WTC11 (cell line): ENCODE measurements around the gene EPS8L2. TPM values are rescaled to one million over a fixed set of nuclear protein-coding genes. Genes with fewer than 3 reads are reported as not detected.

Source experiments
- ATAC-seq: fragments of 200-7000 bp; cut with Tn5 transposase; 2 replicates; pipeline ENCODE4 v1.10.0; 2021; ENCODE audit warnings: mild to moderate bottlenecking, moderate library complexity
- CTCF ChIA-PET: fragments of 300-600 bp; sonication (Branson Sonifier 250); formaldehyde crosslinking; loops from one replicate; lab custom pipeline; 2021; ENCODE audit warnings: antibody characterized with exemption; lab: Charles Lee
- POLR2A ChIA-PET: fragments of 350-600 bp; sonication (Branson Sonifier 250); formaldehyde crosslinking; loops from one replicate; lab custom pipeline; 2021; ENCODE audit warnings: antibody characterized with exemption; lab: Charles Lee
- DNase-seq: peaks from one replicate; pipeline ENCODE4 v3.0.0; 2021; ENCODE audit warnings: low spot score
- H3K27ac Mint-ChIP-seq: 2 replicates; pipeline ENCODE4 v1.8.0; 2021; ENCODE audit warnings: mixed read lengths
- H3K27me3 Mint-ChIP-seq: 2 replicates; pipeline ENCODE4 v1.8.0; 2021; ENCODE audit warnings: low read depth, mild to moderate bottlenecking, moderate library complexity, mixed read lengths
- H3K36me3 Mint-ChIP-seq: 2 replicates; pipeline ENCODE4 v1.8.0; 2021; ENCODE audit warnings: mixed read lengths
- H3K4me1 Mint-ChIP-seq: 2 replicates; pipeline ENCODE4 v1.8.0; 2022; ENCODE audit warnings: mixed read lengths
- H3K4me3 Mint-ChIP-seq: 2 replicates; pipeline ENCODE4 v1.8.0; 2021; ENCODE audit warnings: mild to moderate bottlenecking, moderate library complexity, mixed read lengths
- H3K9me3 Mint-ChIP-seq: 2 replicates; pipeline ENCODE4 v1.8.0; 2021; ENCODE audit warnings: mixed read lengths
- ELF4 ChIP-seq: sonication (generic); formaldehyde crosslinking; IDR thresholded peaks from 2 replicates; pipeline ENCODE4 v1.8.1; 2022; ENCODE audit warnings: low read depth, mild to moderate bottlenecking, moderate library complexity, missing genetic modification reagents
- EMX1 ChIP-seq: fragments of 250-450 bp; sonication (Bioruptor Pico); IDR thresholded peaks from 2 replicates; pipeline ENCODE4 v1.8.0; 2021; ENCODE audit warnings: mild to moderate bottlenecking
- ESRRA ChIP-seq: sonication (generic); formaldehyde crosslinking; IDR thresholded peaks from 2 replicates; pipeline ENCODE4 v1.8.1; 2022; ENCODE audit warnings: mild to moderate bottlenecking, missing genetic modification reagents, borderline replicate concordance
- FOXP1 ChIP-seq: sonication (generic); formaldehyde crosslinking; IDR thresholded peaks from 2 replicates; pipeline ENCODE4 v1.8.0; 2022; ENCODE audit warnings: missing genetic modification reagents, mild to moderate bottlenecking, moderate library complexity, borderline replicate concordance
- GABPB1 ChIP-seq: sonication (generic); formaldehyde crosslinking; IDR thresholded peaks from 2 replicates; pipeline ENCODE4 v1.8.1; 2023; ENCODE audit warnings: mild to moderate bottlenecking, missing genetic modification reagents
- GTF2I ChIP-seq: fragments of 250-450 bp; sonication (Bioruptor Pico); conservative IDR thresholded peaks from 2 replicates; pipeline ENCODE4 v1.4.0; 2021; ENCODE audit warnings: mild to moderate bottlenecking
- MXD4 ChIP-seq: fragments of 250-450 bp; sonication (Bioruptor Pico); IDR thresholded peaks from 2 replicates; pipeline ENCODE4 v1.8.0; 2021; ENCODE audit warnings: mild to moderate bottlenecking, moderate library complexity, borderline replicate concordance
- NFE2L1 ChIP-seq: sonication (generic); formaldehyde crosslinking; IDR thresholded peaks from 2 replicates; pipeline ENCODE4 v1.8.1; 2023; ENCODE audit warnings: missing genetic modification reagents
- NR1H2 ChIP-seq: sonication (generic); formaldehyde crosslinking; IDR thresholded peaks from 2 replicates; pipeline ENCODE4 v1.9.0; 2021; ENCODE audit warnings: mild to moderate bottlenecking, moderate library complexity, missing genetic modification reagents
- NR3C1 ChIP-seq: sonication (generic); formaldehyde crosslinking; conservative IDR thresholded peaks from 2 replicates; pipeline ENCODE4 v1.8.1; 2023; ENCODE audit warnings: low read depth, mild to moderate bottlenecking, missing genetic modification reagents
- SMAD3 ChIP-seq: sonication (generic); formaldehyde crosslinking; IDR thresholded peaks from 2 replicates; pipeline ENCODE4 v1.8.0; 2022; ENCODE audit warnings: missing genetic modification reagents, mild to moderate bottlenecking, borderline replicate concordance
- SP1 ChIP-seq: sonication (generic); formaldehyde crosslinking; conservative IDR thresholded peaks from 2 replicates; pipeline ENCODE4 v1.8.1; 2022; ENCODE audit warnings: missing genetic modification reagents
- TEAD1 ChIP-seq: sonication (generic); formaldehyde crosslinking; IDR thresholded peaks from 2 replicates; pipeline ENCODE4 v1.8.0; 2022; ENCODE audit warnings: mild to moderate bottlenecking, missing genetic modification reagents
- ZNF121 ChIP-seq: sonication (generic); formaldehyde crosslinking; IDR thresholded peaks from 2 replicates; pipeline ENCODE4 v1.8.0; 2023; ENCODE audit warnings: missing genetic modification reagents
- ZNF138 ChIP-seq: sonication (generic); formaldehyde crosslinking; conservative IDR thresholded peaks from 2 replicates; pipeline ENCODE4 v1.8.1; 2022; ENCODE audit warnings: mild to moderate bottlenecking, moderate library complexity, missing genetic modification reagents
- ZNF219 ChIP-seq: sonication (generic); formaldehyde crosslinking; IDR thresholded peaks from 2 replicates; pipeline ENCODE4 v1.8.0; 2023; ENCODE audit warnings: missing genetic modification reagents, mild to moderate bottlenecking, borderline replicate concordance
- ZNF317 ChIP-seq: sonication (generic); formaldehyde crosslinking; IDR thresholded peaks from 2 replicates; pipeline ENCODE4 v1.8.1; 2023; ENCODE audit warnings: low read depth, mild to moderate bottlenecking, moderate library complexity, missing genetic modification reagents, borderline replicate concordance
- total RNA-seq: library from RNA; stranded (reverse); gene quantifications from 3 replicates; pipeline ENCODE4 v1.2.3, GENCODE V29; 2021
- TF ChIP-seq, protein P1 (sequence below): sonication (generic); formaldehyde crosslinking; IDR thresholded peaks from 2 replicates; pipeline ENCODE4 v1.8.1; 2023; ENCODE audit warnings: mild to moderate bottlenecking, missing genetic modification reagents, borderline replicate concordance
- TF ChIP-seq, protein P2 (sequence below): fragments of 250-450 bp; sonication (Bioruptor Pico); IDR thresholded peaks from 2 replicates; pipeline ENCODE4 v1.9.0; 2021; ENCODE audit warnings: mild to moderate bottlenecking
- TF ChIP-seq, protein P3 (sequence below): sonication (generic); formaldehyde crosslinking; IDR thresholded peaks from 2 replicates; pipeline ENCODE4 v1.8.1; 2023; ENCODE audit warnings: mild to moderate bottlenecking, missing genetic modification reagents, moderate library complexity
- TF ChIP-seq, protein P4 (sequence below): sonication (generic); formaldehyde crosslinking; IDR thresholded peaks from 2 replicates; pipeline ENCODE4 v1.8.1; 2022; ENCODE audit warnings: mild to moderate bottlenecking, moderate library complexity, missing genetic modification reagents
- TF ChIP-seq, protein P5 (sequence below): fragments of 250-450 bp; sonication (Bioruptor Pico); IDR thresholded peaks from 2 replicates; pipeline ENCODE4 v1.8.0; 2021; ENCODE audit warnings: mild to moderate bottlenecking
- TF ChIP-seq, protein P6 (sequence below): sonication (generic); formaldehyde crosslinking; IDR thresholded peaks from 2 replicates; pipeline ENCODE4 v1.8.1; 2022; ENCODE audit warnings: low read depth, missing genetic modification reagents, borderline replicate concordance

The EPS8L2 gene
- total RNA-seq, 1 experiment from 2014 or later = 51.6 TPM

DNA sequence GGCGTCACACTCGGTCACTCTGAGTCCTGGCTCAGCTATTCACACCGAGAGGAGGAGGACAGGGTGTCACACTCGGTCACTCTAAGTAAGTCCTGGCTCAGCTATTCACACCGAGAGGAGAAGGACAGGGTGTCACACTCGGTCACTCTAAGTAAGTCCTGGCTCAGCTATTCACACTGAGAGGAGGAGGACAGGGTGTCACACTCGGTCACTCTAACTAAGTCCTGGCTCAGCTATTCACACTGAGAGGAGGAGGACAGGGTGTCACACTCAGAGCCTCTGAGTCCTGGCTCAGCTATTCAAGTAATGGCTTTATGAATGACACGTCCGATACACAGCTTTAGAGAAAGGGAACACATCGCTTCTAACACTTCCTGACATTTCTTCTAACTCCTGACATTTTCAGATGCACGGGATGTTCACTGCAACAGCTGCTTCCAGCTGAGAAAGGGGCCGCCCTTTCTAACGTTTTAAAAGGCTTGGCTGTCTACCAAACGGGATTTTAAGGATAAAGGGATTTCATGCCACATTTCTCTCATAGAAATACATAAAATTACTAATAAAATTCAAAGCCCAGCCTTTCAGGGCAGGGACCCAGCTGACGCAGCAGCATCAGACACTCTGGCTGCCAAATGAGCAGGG lies 40.8 kb upstream of the EPS8L2 start (continued):
- TF ChIP-seq, protein P1, sequence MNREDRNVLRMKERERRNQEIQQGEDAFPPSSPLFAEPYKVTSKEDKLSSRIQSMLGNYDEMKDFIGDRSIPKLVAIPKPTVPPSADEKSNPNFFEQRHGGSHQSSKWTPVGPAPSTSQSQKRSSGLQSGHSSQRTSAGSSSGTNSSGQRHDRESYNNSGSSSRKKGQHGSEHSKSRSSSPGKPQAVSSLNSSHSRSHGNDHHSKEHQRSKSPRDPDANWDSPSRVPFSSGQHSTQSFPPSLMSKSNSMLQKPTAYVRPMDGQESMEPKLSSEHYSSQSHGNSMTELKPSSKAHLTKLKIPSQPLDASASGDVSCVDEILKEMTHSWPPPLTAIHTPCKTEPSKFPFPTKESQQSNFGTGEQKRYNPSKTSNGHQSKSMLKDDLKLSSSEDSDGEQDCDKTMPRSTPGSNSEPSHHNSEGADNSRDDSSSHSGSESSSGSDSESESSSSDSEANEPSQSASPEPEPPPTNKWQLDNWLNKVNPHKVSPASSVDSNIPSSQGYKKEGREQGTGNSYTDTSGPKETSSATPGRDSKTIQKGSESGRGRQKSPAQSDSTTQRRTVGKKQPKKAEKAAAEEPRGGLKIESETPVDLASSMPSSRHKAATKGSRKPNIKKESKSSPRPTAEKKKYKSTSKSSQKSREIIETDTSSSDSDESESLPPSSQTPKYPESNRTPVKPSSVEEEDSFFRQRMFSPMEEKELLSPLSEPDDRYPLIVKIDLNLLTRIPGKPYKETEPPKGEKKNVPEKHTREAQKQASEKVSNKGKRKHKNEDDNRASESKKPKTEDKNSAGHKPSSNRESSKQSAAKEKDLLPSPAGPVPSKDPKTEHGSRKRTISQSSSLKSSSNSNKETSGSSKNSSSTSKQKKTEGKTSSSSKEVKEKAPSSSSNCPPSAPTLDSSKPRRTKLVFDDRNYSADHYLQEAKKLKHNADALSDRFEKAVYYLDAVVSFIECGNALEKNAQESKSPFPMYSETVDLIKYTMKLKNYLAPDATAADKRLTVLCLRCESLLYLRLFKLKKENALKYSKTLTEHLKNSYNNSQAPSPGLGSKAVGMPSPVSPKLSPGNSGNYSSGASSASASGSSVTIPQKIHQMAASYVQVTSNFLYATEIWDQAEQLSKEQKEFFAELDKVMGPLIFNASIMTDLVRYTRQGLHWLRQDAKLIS (CRISPR knock-in tag) = no peak
- no peak for TF ChIP-seq GTF2I (CRISPR knock-in tag)
- TF ChIP-seq, protein P2, sequence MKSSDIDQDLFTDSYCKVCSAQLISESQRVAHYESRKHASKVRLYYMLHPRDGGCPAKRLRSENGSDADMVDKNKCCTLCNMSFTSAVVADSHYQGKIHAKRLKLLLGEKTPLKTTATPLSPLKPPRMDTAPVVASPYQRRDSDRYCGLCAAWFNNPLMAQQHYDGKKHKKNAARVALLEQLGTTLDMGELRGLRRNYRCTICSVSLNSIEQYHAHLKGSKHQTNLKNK (CRISPR knock-in tag) = no peak
- no peak for TF ChIP-seq NFE2L1 (CRISPR knock-in tag)
- no peak for TF ChIP-seq SMAD3 (CRISPR knock-in tag)
- TF ChIP-seq SP1 (CRISPR knock-in tag) = no peak
- TF ChIP-seq ELF4 = no peak
- TF ChIP-seq, protein P3, sequence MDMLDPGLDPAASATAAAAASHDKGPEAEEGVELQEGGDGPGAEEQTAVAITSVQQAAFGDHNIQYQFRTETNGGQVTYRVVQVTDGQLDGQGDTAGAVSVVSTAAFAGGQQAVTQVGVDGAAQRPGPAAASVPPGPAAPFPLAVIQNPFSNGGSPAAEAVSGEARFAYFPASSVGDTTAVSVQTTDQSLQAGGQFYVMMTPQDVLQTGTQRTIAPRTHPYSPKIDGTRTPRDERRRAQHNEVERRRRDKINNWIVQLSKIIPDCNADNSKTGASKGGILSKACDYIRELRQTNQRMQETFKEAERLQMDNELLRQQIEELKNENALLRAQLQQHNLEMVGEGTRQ = no peak
- TF ChIP-seq, all 79 proteins: peak for 0

DNA sequence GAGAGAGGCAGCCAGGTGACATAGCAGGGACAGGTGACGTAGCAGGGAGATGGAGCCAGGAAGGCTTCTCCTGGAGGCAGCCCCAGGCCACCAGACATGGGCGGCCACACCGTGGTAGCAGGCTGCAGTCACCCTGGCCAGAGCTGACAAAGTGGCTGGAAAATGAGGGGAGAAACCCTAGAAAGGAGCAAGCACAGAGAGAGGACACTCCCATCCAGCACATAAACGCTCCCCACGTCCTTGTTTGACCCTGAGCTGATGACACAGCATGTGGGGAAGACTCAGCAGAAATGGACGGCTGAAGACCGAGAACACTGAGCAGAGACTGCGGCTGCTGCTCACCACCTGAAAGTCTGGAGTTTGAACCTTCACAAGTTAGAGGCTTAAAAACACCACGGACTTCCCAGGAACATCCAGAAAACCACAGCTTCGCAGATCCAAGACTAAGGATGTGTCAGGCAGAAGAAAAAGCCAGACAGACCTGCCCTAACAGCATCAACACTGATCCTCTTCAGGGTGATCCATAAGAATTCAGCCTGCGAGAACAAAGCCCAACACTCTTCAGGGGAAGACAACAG lies 40.2 kb upstream of the EPS8L2 start:
- Mint-ChIP-seq H3K9me3 (0 out of 2 replicates have a peak, but pooled peaks cover 3% of the 10 kb centered on the region), H3K36me3 (peaks cover 30% of the 10 kb centered on the region), H3K27ac (peak overlapping the region; percentile 47), H3K4me3 (no peak overlapping the region), H3K27me3 (no peaks in the 10 kb centered on the region), H3K4me1 (no peaks in the 10 kb centered on the region)
- no peak for ATAC-seq
- TF ChIP-seq NFE2L1 (CRISPR knock-in tag) (no peak), ZNF317 (CRISPR knock-in tag) (no peak), TEAD1 (no peak), ZNF121 (CRISPR knock-in tag) (no peak), GABPB1 (CRISPR knock-in tag) (no peak), NR1H2 (CRISPR knock-in tag) (no peak)
- TF ChIP-seq, protein P4, sequence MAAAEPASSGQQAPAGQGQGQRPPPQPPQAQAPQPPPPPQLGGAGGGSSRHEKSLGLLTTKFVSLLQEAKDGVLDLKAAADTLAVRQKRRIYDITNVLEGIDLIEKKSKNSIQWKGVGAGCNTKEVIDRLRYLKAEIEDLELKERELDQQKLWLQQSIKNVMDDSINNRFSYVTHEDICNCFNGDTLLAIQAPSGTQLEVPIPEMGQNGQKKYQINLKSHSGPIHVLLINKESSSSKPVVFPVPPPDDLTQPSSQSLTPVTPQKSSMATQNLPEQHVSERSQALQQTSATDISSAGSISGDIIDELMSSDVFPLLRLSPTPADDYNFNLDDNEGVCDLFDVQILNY = no peak
- TF ChIP-seq, protein P5, sequence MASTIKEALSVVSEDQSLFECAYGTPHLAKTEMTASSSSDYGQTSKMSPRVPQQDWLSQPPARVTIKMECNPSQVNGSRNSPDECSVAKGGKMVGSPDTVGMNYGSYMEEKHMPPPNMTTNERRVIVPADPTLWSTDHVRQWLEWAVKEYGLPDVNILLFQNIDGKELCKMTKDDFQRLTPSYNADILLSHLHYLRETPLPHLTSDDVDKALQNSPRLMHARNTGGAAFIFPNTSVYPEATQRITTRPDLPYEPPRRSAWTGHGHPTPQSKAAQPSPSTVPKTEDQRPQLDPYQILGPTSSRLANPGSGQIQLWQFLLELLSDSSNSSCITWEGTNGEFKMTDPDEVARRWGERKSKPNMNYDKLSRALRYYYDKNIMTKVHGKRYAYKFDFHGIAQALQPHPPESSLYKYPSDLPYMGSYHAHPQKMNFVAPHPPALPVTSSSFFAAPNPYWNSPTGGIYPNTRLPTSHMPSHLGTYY = no peak
- DNase-seq = no peak
- POLR2A ChIA-PET = no interaction called here
- CTCF ChIA-PET = interaction anchor here (0.6 to 1.2 kb wide), 3 partner anchors 31 to 80 kb away, joined by 3 read pairs; no protein-coding TSS in a partner anchor

DNA sequence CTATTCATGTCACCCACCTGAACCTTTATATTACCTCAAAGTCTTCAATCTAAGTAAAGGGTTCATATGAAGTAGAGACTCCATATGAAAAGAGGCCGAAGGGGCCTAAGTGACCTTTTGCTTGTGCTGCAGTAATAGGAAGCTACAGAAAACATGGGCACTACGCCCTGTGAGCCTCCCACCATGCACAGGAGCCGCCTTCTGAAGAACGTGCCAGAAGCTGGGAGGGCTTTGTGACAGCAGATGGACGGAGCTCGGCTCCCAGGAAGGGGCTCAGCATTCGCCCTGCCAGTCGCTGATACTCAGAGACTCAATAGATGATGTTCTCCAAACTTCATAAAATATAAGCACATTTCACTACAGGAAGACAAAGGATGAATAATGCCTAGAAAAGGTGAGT lies 32.2 kb upstream of the EPS8L2 start:
- no peak overlapping the region for H3K4me3 Mint-ChIP-seq
- H3K9me3 Mint-ChIP-seq = no peaks in the 10 kb centered on the region
- DNase-seq = no peak
- H3K27ac Mint-ChIP-seq = peak overlapping the region; percentile 6; the same call in 1 of the 2 replicates
- POLR2A ChIA-PET = no interaction called here
- ATAC-seq = no peak
- H3K27me3 Mint-ChIP-seq = no peaks in the 10 kb centered on the region
- CTCF ChIA-PET = no interaction called here
- no peaks in the 10 kb centered on the region for H3K4me1 Mint-ChIP-seq
- peaks cover 44% of the 10 kb centered on the region for H3K36me3 Mint-ChIP-seq
- TF ChIP-seq EMX1 (CRISPR knock-in tag) (no peak), ZNF138 (CRISPR knock-in tag) (no peak), MXD4 (CRISPR knock-in tag) (no peak), NR3C1 (CRISPR knock-in tag) (no peak), ESRRA (CRISPR knock-in tag) (no peak), ZNF219 (CRISPR knock-in tag) (no peak), FOXP1 (CRISPR knock-in tag) (no peak), NFE2L1 (CRISPR knock-in tag) (no peak)
- TF ChIP-seq, protein P6, sequence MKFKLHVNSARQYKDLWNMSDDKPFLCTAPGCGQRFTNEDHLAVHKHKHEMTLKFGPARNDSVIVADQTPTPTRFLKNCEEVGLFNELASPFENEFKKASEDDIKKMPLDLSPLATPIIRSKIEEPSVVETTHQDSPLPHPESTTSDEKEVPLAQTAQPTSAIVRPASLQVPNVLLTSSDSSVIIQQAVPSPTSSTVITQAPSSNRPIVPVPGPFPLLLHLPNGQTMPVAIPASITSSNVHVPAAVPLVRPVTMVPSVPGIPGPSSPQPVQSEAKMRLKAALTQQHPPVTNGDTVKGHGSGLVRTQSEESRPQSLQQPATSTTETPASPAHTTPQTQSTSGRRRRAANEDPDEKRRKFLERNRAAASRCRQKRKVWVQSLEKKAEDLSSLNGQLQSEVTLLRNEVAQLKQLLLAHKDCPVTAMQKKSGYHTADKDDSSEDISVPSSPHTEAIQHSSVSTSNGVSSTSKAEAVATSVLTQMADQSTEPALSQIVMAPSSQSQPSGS (CRISPR knock-in tag) = no peak
